ENCODE measurements around the gene CCNYL1.
A peak's percentile ranks its signal among the peaks of the same experiment; 100 is the strongest.

Gene CCNYL1

DNA sequence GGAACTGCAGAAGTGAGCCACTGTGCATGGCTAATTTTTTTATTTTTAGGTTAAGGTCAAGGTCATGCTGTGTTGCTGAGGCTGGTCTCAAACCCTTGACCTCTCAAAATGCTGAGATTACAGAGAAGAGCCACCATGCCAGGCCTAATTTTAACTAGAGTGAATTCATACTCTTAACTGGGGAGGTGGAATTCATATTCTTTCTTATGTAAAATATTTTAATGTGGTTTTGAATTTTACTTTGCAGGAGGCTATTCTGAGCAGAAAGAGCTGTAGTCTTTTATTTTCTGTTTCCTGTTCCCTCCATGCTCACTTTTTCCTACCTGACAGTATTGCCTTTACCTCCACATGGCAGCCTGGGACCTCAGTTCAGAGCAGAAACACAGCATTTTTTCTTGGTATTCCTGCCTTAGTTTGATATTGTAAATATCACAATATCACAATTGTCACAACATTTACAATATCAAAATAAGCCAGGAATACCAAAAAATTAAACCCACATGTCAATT is 37.1 kb upstream of the CCNYL1 start:
- Histone ChIP-seq H3K36me3 (no peaks in the 10 kb centered on the region), H3K9me3 (no peaks in the 10 kb centered on the region), H3K27ac (no peak overlapping the region), H3K27me3 (no peaks in the 10 kb centered on the region), H3K4me3 (no peak overlapping the region), H3K4me1 (peaks cover 0 to 15% (median 0%) of the 10 kb centered on the region in 4 donors)
- TF ChIP-seq, protein P1, sequence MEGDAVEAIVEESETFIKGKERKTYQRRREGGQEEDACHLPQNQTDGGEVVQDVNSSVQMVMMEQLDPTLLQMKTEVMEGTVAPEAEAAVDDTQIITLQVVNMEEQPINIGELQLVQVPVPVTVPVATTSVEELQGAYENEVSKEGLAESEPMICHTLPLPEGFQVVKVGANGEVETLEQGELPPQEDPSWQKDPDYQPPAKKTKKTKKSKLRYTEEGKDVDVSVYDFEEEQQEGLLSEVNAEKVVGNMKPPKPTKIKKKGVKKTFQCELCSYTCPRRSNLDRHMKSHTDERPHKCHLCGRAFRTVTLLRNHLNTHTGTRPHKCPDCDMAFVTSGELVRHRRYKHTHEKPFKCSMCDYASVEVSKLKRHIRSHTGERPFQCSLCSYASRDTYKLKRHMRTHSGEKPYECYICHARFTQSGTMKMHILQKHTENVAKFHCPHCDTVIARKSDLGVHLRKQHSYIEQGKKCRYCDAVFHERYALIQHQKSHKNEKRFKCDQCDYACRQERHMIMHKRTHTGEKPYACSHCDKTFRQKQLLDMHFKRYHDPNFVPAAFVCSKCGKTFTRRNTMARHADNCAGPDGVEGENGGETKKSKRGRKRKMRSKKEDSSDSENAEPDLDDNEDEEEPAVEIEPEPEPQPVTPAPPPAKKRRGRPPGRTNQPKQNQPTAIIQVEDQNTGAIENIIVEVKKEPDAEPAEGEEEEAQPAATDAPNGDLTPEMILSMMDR (IDR thresholded peaks at IDR 0.05), result no peak
- DNase-seq, result no peak
- intact Hi-C loops (cut with DNase I; ENCODE audit: low total_unique reads), result no loop called here

DNA sequence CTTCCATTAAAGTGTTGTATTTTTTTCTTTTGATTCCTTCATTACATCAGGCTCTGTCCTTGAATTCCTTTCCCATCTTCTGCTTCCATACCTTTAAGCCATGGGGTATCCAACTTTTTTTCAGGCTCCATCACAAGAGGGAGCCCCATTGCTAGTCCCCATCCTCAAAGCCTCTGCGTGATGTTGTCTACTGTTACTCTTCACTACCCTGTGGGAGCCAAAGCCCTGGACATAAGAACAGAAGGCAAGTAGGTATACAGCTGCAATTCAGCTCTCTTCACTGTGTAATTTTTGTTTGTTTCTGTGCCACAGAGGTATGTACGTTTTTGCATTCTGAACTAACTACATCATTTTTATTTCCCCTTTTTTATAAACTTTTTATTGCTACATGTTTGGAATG is 36.6 kb upstream of the CCNYL1 start:
- no peak overlapping the region for H3K27ac ChIP-seq
- no peaks in the 10 kb centered on the region for H3K9me3 ChIP-seq
- no peak overlapping the region for H3K4me3 ChIP-seq
- DNase-seq, result no peak
- no peaks in the 10 kb centered on the region for H3K27me3 ChIP-seq
- H3K36me3 ChIP-seq, result no peaks in the 10 kb centered on the region
- intact Hi-C loops (cut with DNase I; ENCODE audit: low total_unique reads), result no loop called here
- TF ChIP-seq, protein P1 (IDR thresholded peaks at IDR 0.05), result no peak
- H3K4me1 ChIP-seq, result peaks cover 0 to 15% (median 0%) of the 10 kb centered on the region in 4 donors

DNA sequence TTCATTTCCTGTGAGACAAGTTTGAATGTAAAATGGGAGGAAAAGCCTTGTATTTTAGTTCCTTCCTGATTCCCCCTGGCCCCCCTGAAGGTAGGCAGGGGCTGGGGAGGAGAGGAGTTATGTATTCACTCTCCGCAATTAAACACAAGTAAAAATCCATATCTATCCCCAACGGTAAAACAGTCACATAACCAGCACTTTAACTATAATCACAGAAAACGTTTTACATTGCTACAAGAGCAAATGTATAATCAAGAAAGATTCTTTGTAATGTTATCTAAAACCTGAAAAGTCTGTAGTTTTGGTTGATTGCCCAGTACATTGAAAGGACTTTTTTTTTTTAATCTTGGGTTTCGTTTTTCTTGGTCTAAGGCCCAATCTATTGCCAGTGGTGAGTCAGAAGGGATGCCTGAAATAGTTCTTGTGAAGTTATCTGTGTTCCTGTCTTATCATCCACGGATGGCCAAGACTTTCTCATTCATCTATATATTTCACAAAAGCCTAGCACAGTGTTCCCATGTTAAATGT is 34.5 kb upstream of the CCNYL1 start:
- H3K27ac ChIP-seq, result peak overlapping the region in 1 of 2 donors; percentile 11
- no peak for DNase-seq

DNA sequence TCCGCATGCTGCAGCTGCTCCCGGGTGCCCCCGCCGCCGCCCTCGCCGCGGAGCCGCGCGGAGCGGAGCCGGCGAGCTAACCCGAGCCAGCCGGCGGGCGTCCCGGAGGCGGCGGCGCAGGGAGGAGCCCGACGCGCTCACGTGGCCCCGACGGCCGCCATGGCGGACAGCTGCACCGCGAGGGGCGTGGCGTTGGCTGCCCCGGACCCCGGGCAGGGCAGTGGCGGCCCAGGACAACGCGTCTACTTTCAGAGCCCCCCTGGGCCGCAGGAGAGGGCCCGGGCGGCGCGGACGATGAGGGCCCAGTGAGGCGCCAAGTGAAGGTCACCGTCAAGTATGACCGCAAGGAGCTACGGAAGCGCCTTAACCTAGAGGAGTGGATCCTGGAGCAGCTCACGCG is 30.0 kb upstream of the CCNYL1 start:
- DNase-seq, result no peak
- no peak overlapping the region for H3K27ac ChIP-seq
- H3K4me1 ChIP-seq, result peaks cover 0 to 22% (median 4%) of the 10 kb centered on the region in 4 donors
- no peaks in the 10 kb centered on the region for H3K9me3 ChIP-seq
- no peaks in the 10 kb centered on the region for H3K36me3 ChIP-seq
- no peak overlapping the region for H3K4me3 ChIP-seq
- TF ChIP-seq, protein P1 (IDR thresholded peaks at IDR 0.05), result no peak
- no peaks in the 10 kb centered on the region for H3K27me3 ChIP-seq
- intact Hi-C loops (cut with DNase I; ENCODE audit: low total_unique reads), result no loop called here

More for the DNA sequence above, 34.5 kb upstream of the CCNYL1 start:
- TF ChIP-seq, protein P1 (IDR thresholded peaks at IDR 0.05), result no peak
- H3K36me3 ChIP-seq, result no peaks in the 10 kb centered on the region
- no peaks in the 10 kb centered on the region for H3K9me3 ChIP-seq
- no peaks in the 10 kb centered on the region for H3K27me3 ChIP-seq
- peaks cover 0 to 15% (median 0%) of the 10 kb centered on the region in 4 donors for H3K4me1 ChIP-seq
- intact Hi-C loops (cut with DNase I; ENCODE audit: low total_unique reads), result no loop called here
- no peak overlapping the region for H3K4me3 ChIP-seq

DNA sequence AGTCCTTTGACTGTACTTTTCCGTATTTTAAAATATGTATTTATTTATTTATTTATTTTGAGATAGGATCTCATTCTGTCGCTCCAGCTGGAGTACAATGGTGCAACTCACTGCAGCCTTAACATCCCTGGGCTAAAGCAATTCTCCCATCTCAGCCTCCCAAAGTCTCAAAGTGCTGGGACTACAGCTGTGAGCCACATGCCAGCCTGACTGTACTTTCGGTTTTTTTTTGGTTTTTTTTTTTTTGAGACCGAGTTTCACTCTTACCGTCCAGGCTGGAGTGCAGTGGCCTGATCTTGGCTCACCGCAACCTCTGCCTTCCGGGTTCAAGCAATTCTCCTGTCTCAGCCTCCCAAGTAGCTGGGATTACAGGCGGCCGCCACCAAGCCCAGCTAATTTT is 28.9 kb upstream of the CCNYL1 start:
- no peak overlapping the region for H3K4me3 ChIP-seq
- no peaks in the 10 kb centered on the region for H3K36me3 ChIP-seq
- no peak overlapping the region for H3K27ac ChIP-seq
- TF ChIP-seq, protein P1 (IDR thresholded peaks at IDR 0.05), result no peak
- no peaks in the 10 kb centered on the region for H3K27me3 ChIP-seq
- DNase-seq, result no peak
- H3K9me3 ChIP-seq, result no peaks in the 10 kb centered on the region
- intact Hi-C loops (cut with DNase I; ENCODE audit: low total_unique reads), result no loop called here
- H3K4me1 ChIP-seq, result peaks cover 0 to 12% (median 4%) of the 10 kb centered on the region in 4 donors

Measured in tibial artery (tissue), 4 donors.